Liver (tissue), 3 donors: ENCODE results near the gene MORN2.

Experiments used
- EGR1 ChIP-seq, 2 donors: IDR thresholded peaks; 2 replicates each; pipeline ENCODE4 v1.6.1; 2016 to 2018; ENCODE audit warnings: antibody characterized with exemption in 2 of 2, low read depth in 2 of 2
- GABPA ChIP-seq, 2 donors: IDR thresholded peaks in 1 of 2; conservative IDR thresholded peaks in 1 of 2; 2 replicates each; pipeline ENCODE4 v1.6.1; 2016; ENCODE audit warnings: antibody characterized with exemption in 2 of 2, mild to moderate bottlenecking in 1 of 2, moderate library complexity in 1 of 2
- RAD21 ChIP-seq, 2 donors: IDR thresholded peaks; 2 replicates each; pipeline ENCODE4 v1.6.1; 2016; ENCODE audit warnings: antibody characterized with exemption in 2 of 2, mild to moderate bottlenecking in 2 of 2
- TAF1 ChIP-seq: conservative IDR thresholded peaks from 2 replicates; pipeline ENCODE4 v1.6.1; 2016; ENCODE audit warnings: antibody characterized with exemption, mild to moderate bottlenecking
- TF ChIP-seq, protein P1 (sequence below): fragments of 150-350 bp; IDR thresholded peaks from 2 replicates; pipeline ENCODE4 v1.5.1; 2017; ENCODE audit warnings: improper control_type of control experiment, low read depth, low read length; ENCODE audit not compliant: missing input control
- donor health status: healthy.
- donor health status: healthy.

- TF ChIP-seq GABPA (IDR thresholded peaks at IDR 0.05 in 1 of 2, conservative IDR thresholded peaks at IDR 0.05 in 1 of 2) (no peak), EGR1 (IDR thresholded peaks at IDR 0.05; ENCODE audit: low read depth in 2 of 2) (no peak), RAD21 (IDR thresholded peaks at IDR 0.05) (no peak), TAF1 (no peak)
- TF ChIP-seq, protein P1, sequence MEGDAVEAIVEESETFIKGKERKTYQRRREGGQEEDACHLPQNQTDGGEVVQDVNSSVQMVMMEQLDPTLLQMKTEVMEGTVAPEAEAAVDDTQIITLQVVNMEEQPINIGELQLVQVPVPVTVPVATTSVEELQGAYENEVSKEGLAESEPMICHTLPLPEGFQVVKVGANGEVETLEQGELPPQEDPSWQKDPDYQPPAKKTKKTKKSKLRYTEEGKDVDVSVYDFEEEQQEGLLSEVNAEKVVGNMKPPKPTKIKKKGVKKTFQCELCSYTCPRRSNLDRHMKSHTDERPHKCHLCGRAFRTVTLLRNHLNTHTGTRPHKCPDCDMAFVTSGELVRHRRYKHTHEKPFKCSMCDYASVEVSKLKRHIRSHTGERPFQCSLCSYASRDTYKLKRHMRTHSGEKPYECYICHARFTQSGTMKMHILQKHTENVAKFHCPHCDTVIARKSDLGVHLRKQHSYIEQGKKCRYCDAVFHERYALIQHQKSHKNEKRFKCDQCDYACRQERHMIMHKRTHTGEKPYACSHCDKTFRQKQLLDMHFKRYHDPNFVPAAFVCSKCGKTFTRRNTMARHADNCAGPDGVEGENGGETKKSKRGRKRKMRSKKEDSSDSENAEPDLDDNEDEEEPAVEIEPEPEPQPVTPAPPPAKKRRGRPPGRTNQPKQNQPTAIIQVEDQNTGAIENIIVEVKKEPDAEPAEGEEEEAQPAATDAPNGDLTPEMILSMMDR, result no peak
Measured at GRCh38 chr2:38850045-38850444, 25.7 kb upstream of the MORN2 start.
